HepG2 (cell line): ENCODE measurements around the gene GSTT2B. TPM values are rescaled to one million over a fixed set of nuclear protein-coding genes. Genes with fewer than 3 reads are reported as not detected.

ENCODE experiments used
- CBX5 ChIP-seq: sonication (generic); formaldehyde crosslinking; IDR thresholded peaks from 2 replicates; pipeline ENCODE4 v1.4.0; 2020; ENCODE audit warnings: missing genetic modification reagents, borderline replicate concordance
- FOSL2 ChIP-seq: sonication (generic); formaldehyde crosslinking; IDR thresholded peaks from 2 replicates; pipeline ENCODE4 v1.4.0; 2020; ENCODE audit warnings: missing genetic modification reagents
- FOXP1 ChIP-seq, 2 experiments: fragments of 450-650 bp in 1 of 2; IDR thresholded peaks; 2 replicates each; pipeline ENCODE4 v1.6.1; 2017 to 2018; ENCODE audit warnings: antibody characterized with exemption in 1 of 2
- HIVEP1 ChIP-seq: sonication (generic); formaldehyde crosslinking; IDR thresholded peaks from 2 replicates; pipeline ENCODE4 v1.4.0; 2020; ENCODE audit warnings: mild to moderate bottlenecking, missing genetic modification reagents
- KLF15 ChIP-seq: sonication (generic); formaldehyde crosslinking; IDR thresholded peaks from 2 replicates; pipeline ENCODE4 v1.8.1; 2023; ENCODE audit warnings: borderline replicate concordance, mild to moderate bottlenecking, inconsistent platforms, missing genetic modification reagents, mixed read lengths
- LCORL ChIP-seq, 2 experiments: fragments of 450-650 bp in 1 of 2; sonication (generic) in 1 of 2; formaldehyde crosslinking in 1 of 2; IDR thresholded peaks; 2 replicates each; pipeline versions ENCODE4 v1.5.0 to v1.6.1; 2017 to 2020; ENCODE audit warnings: antibody characterized with exemption in 1 of 2, missing genetic modification reagents in 1 of 2
- MATR3 ChIP-seq: sonication (generic); formaldehyde crosslinking; IDR thresholded peaks from 2 replicates; pipeline ENCODE4 v1.4.0; 2020; ENCODE audit warnings: missing genetic modification reagents
- MEF2D ChIP-seq: sonication (generic); formaldehyde crosslinking; IDR thresholded peaks from 2 replicates; pipeline ENCODE4 v1.5.1; 2020; ENCODE audit warnings: mild to moderate bottlenecking, missing genetic modification reagents
- MXD4 ChIP-seq: IDR thresholded peaks from 2 replicates; pipeline ENCODE4 v1.6.1; 2016; ENCODE audit warnings: mild to moderate bottlenecking, missing biosample characterization, missing genetic modification reagents
- NR2F6 ChIP-seq, 2 experiments: IDR thresholded peaks; 2 replicates each; pipeline ENCODE4 v1.6.1; 2016; ENCODE audit warnings: antibody characterized with exemption in 1 of 2, mild to moderate bottlenecking in 1 of 2
- PHF21A ChIP-seq: sonication (generic); formaldehyde crosslinking; IDR thresholded peaks from 2 replicates; pipeline ENCODE4 v1.5.0; 2020; ENCODE audit warnings: mild to moderate bottlenecking, missing genetic modification reagents
- SCMH1 ChIP-seq: sonication (generic); formaldehyde crosslinking; IDR thresholded peaks from 2 replicates; pipeline ENCODE4 v1.9.0; 2021; ENCODE audit warnings: missing genetic modification reagents, mild to moderate bottlenecking, borderline replicate concordance
- SIN3A ChIP-seq: IDR thresholded peaks from 2 replicates; pipeline ENCODE4 v1.6.1; 2011; ENCODE audit warnings: low read depth, mild to moderate bottlenecking, control low read depth, low read length, borderline replicate concordance
- SUZ12 ChIP-seq: fragments of 150-350 bp; IDR thresholded peaks from 2 replicates; pipeline ENCODE4 v1.6.1; 2014; ENCODE audit warnings: low read depth, low read length
- TBX3 ChIP-seq: fragments of 450-650 bp; IDR thresholded peaks from 2 replicates; pipeline ENCODE4 v1.6.1; 2017; ENCODE audit warnings: antibody characterized with exemption, mild to moderate bottlenecking, inconsistent platforms, borderline replicate concordance
- ZBTB38 ChIP-seq: sonication (generic); formaldehyde crosslinking; IDR thresholded peaks from 2 replicates; pipeline ENCODE4 v1.5.1; 2020; ENCODE audit warnings: mild to moderate bottlenecking, missing genetic modification reagents
- ZNF234 ChIP-seq: sonication (generic); formaldehyde crosslinking; conservative IDR thresholded peaks from 2 replicates; pipeline ENCODE4 v1.5.1; 2020; ENCODE audit warnings: mild to moderate bottlenecking, missing genetic modification reagents
- ZNF253 ChIP-seq: sonication (generic); formaldehyde crosslinking; IDR thresholded peaks from 2 replicates; pipeline ENCODE4 v1.8.0; 2022; ENCODE audit warnings: mild to moderate bottlenecking, missing genetic modification reagents, borderline replicate concordance
- ZNF547 ChIP-seq: sonication (generic); formaldehyde crosslinking; IDR thresholded peaks from 2 replicates; pipeline ENCODE4 v1.5.1; 2020; ENCODE audit warnings: mild to moderate bottlenecking, missing genetic modification reagents
- ZNF737 ChIP-seq: sonication (generic); formaldehyde crosslinking; IDR thresholded peaks from 2 replicates; pipeline ENCODE4 v1.5.0; 2020; ENCODE audit warnings: missing genetic modification reagents, mild to moderate bottlenecking, borderline replicate concordance
- polyA plus RNA-seq, 8 experiments: library from polyadenylated mRNA; depleted of rRNA in 3 of 8; stranded (reverse) in 7 of 8; unstranded in 1 of 8; fragments of >200 nt; fragmentation: Illumina TruSeq in 4 of 8; extraction: Trizol in 4 of 8; gene quantifications; 2 replicates each; pipeline versions ENCODE4 v1.2.1 to v1.2.3, GENCODE V29; 2011 to 2016; ENCODE audit warnings: low read depth in 4 of 8, missing spikeins in 1 of 8, mixed read lengths in 1 of 8; ENCODE audit not compliant: insufficient read depth in 1 of 8
- total RNA-seq, 5 experiments: library from RNA; depleted of rRNA; stranded (reverse); fragments of >200 nt; fragmentation: Illumina TruSeq; extraction: Trizol; gene quantifications; 2 replicates each; pipeline ENCODE4 v1.2.3, GENCODE V29; 2016; ENCODE audit warnings: low read depth in 1 of 5
- TF ChIP-seq, protein P1 (sequence below): sonication (generic); formaldehyde crosslinking; IDR thresholded peaks from 2 replicates; pipeline ENCODE4 v1.5.0; 2020; ENCODE audit warnings: mild to moderate bottlenecking, missing genetic modification reagents, borderline replicate concordance
- TF ChIP-seq, protein P2 (sequence below): sonication (generic); formaldehyde crosslinking; IDR thresholded peaks from 2 replicates; pipeline ENCODE4 v1.4.0; 2020; ENCODE audit warnings: missing genetic modification reagents

Gene GSTT2B
- total and polyA plus RNA-seq, 2 of the 13 experiments (the other 11 are each of a cell fraction or from before 2014, with no cell fraction given), result 1.5 to 3.9 TPM

- TF ChIP-seq, protein P1, sequence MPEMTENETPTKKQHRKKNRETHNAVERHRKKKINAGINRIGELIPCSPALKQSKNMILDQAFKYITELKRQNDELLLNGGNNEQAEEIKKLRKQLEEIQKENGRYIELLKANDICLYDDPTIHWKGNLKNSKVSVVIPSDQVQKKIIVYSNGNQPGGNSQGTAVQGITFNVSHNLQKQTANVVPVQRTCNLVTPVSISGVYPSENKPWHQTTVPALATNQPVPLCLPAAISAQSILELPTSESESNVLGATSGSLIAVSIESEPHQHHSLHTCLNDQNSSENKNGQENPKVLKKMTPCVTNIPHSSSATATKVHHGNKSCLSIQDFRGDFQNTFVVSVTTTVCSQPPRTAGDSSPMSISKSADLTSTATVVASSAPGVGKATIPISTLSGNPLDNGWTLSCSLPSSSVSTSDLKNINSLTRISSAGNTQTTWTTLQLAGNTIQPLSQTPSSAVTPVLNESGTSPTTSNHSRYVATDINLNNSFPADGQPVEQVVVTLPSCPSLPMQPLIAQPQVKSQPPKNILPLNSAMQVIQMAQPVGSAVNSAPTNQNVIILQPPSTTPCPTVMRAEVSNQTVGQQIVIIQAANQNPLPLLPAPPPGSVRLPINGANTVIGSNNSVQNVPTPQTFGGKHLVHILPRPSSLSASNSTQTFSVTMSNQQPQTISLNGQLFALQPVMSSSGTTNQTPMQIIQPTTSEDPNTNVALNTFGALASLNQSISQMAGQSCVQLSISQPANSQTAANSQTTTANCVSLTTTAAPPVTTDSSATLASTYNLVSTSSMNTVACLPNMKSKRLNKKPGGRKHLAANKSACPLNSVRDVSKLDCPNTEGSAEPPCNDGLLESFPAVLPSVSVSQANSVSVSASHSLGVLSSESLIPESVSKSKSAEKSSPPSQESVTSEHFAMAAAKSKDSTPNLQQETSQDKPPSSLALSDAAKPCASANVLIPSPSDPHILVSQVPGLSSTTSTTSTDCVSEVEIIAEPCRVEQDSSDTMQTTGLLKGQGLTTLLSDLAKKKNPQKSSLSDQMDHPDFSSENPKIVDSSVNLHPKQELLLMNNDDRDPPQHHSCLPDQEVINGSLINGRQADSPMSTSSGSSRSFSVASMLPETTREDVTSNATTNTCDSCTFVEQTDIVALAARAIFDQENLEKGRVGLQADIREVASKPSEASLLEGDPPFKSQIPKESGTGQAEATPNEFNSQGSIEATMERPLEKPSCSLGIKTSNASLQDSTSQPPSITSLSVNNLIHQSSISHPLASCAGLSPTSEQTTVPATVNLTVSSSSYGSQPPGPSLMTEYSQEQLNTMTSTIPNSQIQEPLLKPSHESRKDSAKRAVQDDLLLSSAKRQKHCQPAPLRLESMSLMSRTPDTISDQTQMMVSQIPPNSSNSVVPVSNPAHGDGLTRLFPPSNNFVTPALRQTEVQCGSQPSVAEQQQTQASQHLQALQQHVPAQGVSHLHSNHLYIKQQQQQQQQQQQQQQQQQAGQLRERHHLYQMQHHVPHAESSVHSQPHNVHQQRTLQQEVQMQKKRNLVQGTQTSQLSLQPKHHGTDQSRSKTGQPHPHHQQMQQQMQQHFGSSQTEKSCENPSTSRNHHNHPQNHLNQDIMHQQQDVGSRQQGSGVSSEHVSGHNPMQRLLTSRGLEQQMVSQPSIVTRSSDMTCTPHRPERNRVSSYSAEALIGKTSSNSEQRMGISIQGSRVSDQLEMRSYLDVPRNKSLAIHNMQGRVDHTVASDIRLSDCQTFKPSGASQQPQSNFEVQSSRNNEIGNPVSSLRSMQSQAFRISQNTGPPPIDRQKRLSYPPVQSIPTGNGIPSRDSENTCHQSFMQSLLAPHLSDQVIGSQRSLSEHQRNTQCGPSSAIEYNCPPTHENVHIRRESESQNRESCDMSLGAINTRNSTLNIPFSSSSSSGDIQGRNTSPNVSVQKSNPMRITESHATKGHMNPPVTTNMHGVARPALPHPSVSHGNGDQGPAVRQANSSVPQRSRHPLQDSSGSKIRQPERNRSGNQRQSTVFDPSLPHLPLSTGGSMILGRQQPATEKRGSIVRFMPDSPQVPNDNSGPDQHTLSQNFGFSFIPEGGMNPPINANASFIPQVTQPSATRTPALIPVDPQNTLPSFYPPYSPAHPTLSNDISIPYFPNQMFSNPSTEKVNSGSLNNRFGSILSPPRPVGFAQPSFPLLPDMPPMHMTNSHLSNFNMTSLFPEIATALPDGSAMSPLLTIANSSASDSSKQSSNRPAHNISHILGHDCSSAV (CRISPR knock-in tag), result no peak
- TF ChIP-seq MATR3 (CRISPR knock-in tag) (no peak), PHF21A (CRISPR knock-in tag) (no peak), ZBTB38 (no peak), KLF15 (CRISPR knock-in tag) (no peak), ZNF547 (no peak), ZNF253 (CRISPR knock-in tag) (no peak), SUZ12 (no peak), LCORL (IDR thresholded peaks at IDR 0.05) (no peak), LCORL (CRISPR knock-in tag; IDR thresholded peaks at IDR 0.05) (no peak), MXD4 (CRISPR knock-in tag) (0 out of 2 replicates have a peak, but pooled peaks have one; percentile 4), SCMH1 (CRISPR knock-in tag) (no peak), ZNF234 (no peak), FOXP1 (IDR thresholded peaks at IDR 0.05) (peak; percentile 79), FOXP1 (CRISPR knock-in tag; IDR thresholded peaks at IDR 0.05) (peak; percentile 74), MEF2D (CRISPR knock-in tag) (no peak), SIN3A (no peak), HIVEP1 (CRISPR knock-in tag) (no peak), NR2F6 (IDR thresholded peaks at IDR 0.05) (no peak), NR2F6 (CRISPR knock-in tag; IDR thresholded peaks at IDR 0.05) (0 out of 2 replicates have a peak, but pooled peaks have one; percentile 37), ZNF737 (CRISPR knock-in tag) (no peak), TBX3 (peak; percentile 42; the same call in 1 of the 2 replicates), CBX5 (no peak), FOSL2 (peak; percentile 38; the same call in 1 of the 2 replicates)
- TF ChIP-seq, protein P2, sequence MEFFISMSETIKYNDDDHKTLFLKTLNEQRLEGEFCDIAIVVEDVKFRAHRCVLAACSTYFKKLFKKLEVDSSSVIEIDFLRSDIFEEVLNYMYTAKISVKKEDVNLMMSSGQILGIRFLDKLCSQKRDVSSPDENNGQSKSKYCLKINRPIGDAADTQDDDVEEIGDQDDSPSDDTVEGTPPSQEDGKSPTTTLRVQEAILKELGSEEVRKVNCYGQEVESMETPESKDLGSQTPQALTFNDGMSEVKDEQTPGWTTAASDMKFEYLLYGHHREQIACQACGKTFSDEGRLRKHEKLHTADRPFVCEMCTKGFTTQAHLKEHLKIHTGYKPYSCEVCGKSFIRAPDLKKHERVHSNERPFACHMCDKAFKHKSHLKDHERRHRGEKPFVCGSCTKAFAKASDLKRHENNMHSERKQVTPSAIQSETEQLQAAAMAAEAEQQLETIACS (CRISPR knock-in tag), result peak; percentile 18; the same call in 1 of the 2 replicates
Observed at GRCh38 chr22:24010018-24010391, 49.0 kb upstream of the GSTT2B start (continued).
